Measurements from ENCODE around the gene TRAPPC1.

The TRAPPC1 gene

DNA sequence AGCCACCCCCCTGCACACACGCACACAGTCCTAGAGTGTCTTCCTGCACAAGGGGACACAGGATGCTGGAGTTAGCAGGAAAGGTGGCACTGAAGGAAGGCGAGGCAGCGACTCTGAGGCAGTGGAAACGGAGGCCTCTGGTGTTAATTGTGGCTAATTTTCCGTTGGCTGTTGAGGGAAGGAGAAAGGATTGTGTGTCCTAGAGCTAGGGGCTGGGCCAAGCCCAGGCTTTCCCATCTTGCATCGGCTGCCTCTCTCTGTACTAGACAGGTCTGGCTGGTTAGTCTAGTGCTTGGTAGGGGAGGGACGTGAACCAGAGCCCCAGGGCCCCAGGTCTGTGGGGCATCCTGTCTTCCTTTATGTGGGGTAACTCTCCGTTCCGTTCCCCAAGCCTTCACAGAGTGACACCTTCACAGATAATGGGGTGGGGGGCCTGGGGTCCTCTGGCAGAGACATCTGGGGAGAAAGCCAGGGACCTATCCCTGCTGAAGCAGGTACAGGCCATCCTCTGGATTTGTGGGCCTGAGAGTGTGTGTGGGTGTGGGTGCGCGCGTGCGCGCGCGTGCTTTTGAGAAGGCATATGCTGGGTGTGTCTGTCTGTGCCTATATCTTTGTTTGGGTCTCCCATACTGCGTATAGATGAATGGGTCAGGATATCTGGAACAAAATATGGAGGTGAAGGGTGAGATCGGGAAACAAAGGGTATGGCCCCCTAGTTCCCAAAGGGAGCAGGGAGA lies 43.4 kb downstream of the TRAPPC1 start, which contains the start of gene CHD3:
TSS of gene CHD3 (plus strand) at position 606 of the 737 bp plus-strand sequence. CDS start 212 bp downstream, outside the sequence.
- peak within 1 kb of the TSS; percentile 88 for H3K4me3 ChIP-seq
- peak within 1 kb of the TSS; percentile 95 for H3K27ac ChIP-seq
- TF ChIP-seq EZH2 (IDR thresholded peaks at IDR 0.05) = no peak
- TF ChIP-seq POLR2AphosphoS5 (IDR thresholded peaks at IDR 0.05; ENCODE audit: borderline replicate concordance, low read depth, low read length) = no peak
- no peak for TF ChIP-seq FOXP2 (optimal IDR thresholded peaks at IDR 0.05; ENCODE audit: control extremely low read depth, extremely low read length, insufficient read depth)
- no peaks in the 10 kb centered on the region for H3K9me3 ChIP-seq (ENCODE audit: low read depth, low read length)
- H3K36me3 ChIP-seq (ENCODE audit: insufficient read depth, low read length) = peaks cover 37% of the 10 kb centered on the region
- no peak for DNase-seq (ENCODE audit: low read depth, low spot score)
- peak within 1 kb of the TSS; percentile 84 for H3K9ac ChIP-seq (ENCODE audit: insufficient read length)

DNA sequence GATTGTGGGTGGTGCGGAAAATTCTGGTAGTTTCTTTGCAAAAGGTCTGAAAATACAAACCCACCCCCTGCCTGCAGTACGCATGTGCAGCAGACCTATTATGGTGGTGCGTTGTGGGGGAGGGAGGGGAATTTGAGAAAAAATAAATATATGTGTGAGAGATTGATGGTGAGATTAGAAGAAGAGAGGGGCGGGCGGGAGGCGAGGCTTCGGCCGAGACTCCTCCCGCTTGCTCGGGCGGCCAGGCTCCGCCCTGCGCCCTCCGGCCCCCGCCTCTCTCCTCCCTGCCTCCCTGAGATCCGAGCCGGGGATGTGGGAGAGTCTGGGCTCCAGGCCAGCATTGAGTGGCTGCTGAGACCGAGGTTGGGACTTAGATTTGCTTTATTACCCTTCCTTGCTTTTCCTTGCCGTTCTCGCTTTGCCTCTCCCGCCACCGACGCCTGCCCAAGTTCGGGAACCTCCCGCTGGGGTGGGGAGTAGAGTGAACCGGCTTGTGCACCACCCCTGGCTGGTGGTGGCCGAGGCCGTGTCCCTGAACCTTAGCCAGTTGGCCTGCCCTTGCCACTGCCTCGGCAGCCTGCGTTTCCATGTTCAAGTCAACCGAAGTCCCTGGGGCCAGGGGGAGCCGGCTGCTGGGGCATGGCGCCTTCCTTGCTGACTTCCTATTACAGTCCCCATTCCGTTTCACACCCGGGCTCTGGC lies 44.1 kb downstream of the TRAPPC1 start:
- H3K4me3 ChIP-seq = peak overlapping the region; percentile 90
- peak overlapping the region; percentile 100 for H3K27ac ChIP-seq
- H3K9ac ChIP-seq (ENCODE audit: insufficient read length) = peak overlapping the region; percentile 84
- DNase-seq (ENCODE audit: low read depth, low spot score) = no peak
- H3K9me3 ChIP-seq (ENCODE audit: low read depth, low read length) = no peaks in the 10 kb centered on the region
- TF ChIP-seq POLR2AphosphoS5 (IDR thresholded peaks at IDR 0.05; ENCODE audit: borderline replicate concordance, low read depth, low read length) = peak; percentile 61
- TF ChIP-seq FOXP2 (optimal IDR thresholded peaks at IDR 0.05; ENCODE audit: control extremely low read depth, extremely low read length, insufficient read depth) = no peak
- H3K36me3 ChIP-seq (ENCODE audit: insufficient read depth, low read length) = peaks cover 29% of the 10 kb centered on the region

- H3K4me3 ChIP-seq = peak overlapping the region; percentile 90
- H3K27ac ChIP-seq = peak overlapping the region; percentile 100
- no peak for TF ChIP-seq POLR2AphosphoS5 (IDR thresholded peaks at IDR 0.05; ENCODE audit: borderline replicate concordance, low read depth, low read length)
- TF ChIP-seq EZH2 (IDR thresholded peaks at IDR 0.05) = no peak
- no peak for TF ChIP-seq FOXP2 (optimal IDR thresholded peaks at IDR 0.05; ENCODE audit: control extremely low read depth, extremely low read length, insufficient read depth)
- H3K36me3 ChIP-seq (ENCODE audit: insufficient read depth, low read length) = peaks cover 26% of the 10 kb centered on the region
- H3K9ac ChIP-seq (ENCODE audit: insufficient read length) = peak overlapping the region; percentile 90
- peak; percentile 93 for DNase-seq (ENCODE audit: low read depth, low spot score)
- no peaks in the 10 kb centered on the region for H3K9me3 ChIP-seq (ENCODE audit: low read depth, low read length)
These were observed 44.7 kb downstream of the TRAPPC1 start for GRCh38 chr17:7887038-7887481.

DNA sequence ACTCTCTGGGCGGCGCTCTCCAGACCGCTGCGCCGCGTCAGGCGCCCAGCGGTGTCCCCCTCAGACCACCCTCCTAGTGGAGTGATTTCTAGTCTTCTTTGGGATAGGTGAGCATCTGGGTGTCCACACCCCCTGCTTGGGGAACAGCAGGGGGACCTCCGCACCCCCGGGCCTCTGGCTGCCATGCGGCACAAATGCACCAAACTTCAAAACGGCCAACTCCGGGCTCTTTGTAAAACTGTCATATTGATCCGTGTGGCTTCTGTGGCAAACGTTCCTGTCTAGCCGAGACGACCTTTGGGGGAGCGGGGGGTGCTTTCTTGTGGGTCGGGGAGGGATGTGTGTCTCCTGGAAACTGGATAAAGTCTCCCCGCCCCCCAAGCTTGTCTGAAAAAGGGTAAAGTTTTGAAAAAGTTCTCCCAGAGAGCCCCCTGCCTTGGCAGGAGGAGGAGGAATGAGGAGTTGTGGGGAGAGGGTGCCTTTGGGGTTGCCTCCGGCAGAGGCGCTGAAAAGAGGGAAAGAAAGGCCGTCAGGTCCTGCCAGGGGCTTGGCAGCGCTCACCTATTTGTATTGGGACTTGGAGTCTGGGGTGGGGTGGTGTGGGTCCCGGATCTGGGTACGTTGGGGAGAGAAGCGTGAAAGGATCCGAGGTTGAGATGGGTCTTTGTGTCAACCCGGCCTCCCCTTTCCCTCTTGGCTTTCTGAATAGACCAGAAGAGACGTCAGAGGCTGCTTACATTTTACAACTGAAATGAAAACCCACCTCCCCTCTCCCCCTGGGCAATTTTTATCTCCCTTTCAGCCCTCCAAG lies 45.3 kb downstream of the TRAPPC1 start:
- H3K4me3 ChIP-seq = peak overlapping the region; percentile 90
- H3K9ac ChIP-seq (ENCODE audit: insufficient read length) = peak overlapping the region; percentile 90
- no peaks in the 10 kb centered on the region for H3K9me3 ChIP-seq (ENCODE audit: low read depth, low read length)
- H3K27ac ChIP-seq = peak overlapping the region; percentile 100
- TF ChIP-seq POLR2AphosphoS5 (IDR thresholded peaks at IDR 0.05; ENCODE audit: borderline replicate concordance, low read depth, low read length) = no peak; the same call in 1 of the 2 replicates
- no peak for TF ChIP-seq EZH2 (IDR thresholded peaks at IDR 0.05)
- no peak for TF ChIP-seq FOXP2 (optimal IDR thresholded peaks at IDR 0.05; ENCODE audit: control extremely low read depth, extremely low read length, insufficient read depth)
- peaks cover 20% of the 10 kb centered on the region for H3K36me3 ChIP-seq (ENCODE audit: insufficient read depth, low read length)
- DNase-seq (ENCODE audit: low read depth, low spot score) = no peak

GRCh38 chr17:7885367-7886226 lies 46.1 kb downstream of the TRAPPC1 start:
- Histone ChIP-seq H3K4me3 (peak overlapping the region; percentile 90), H3K9me3 (ENCODE audit: low read depth, low read length) (no peaks in the 10 kb centered on the region), H3K9ac (ENCODE audit: insufficient read length) (peak overlapping the region; percentile 90), H3K36me3 (ENCODE audit: insufficient read depth, low read length) (peaks cover 13% of the 10 kb centered on the region), H3K27ac (peak overlapping the region; percentile 100)
- DNase-seq (ENCODE audit: low read depth, low spot score) = no peak
- TF ChIP-seq FOXP2 (optimal IDR thresholded peaks at IDR 0.05; ENCODE audit: control extremely low read depth, extremely low read length, insufficient read depth) (no peak), EZH2 (IDR thresholded peaks at IDR 0.05) (no peak), POLR2AphosphoS5 (IDR thresholded peaks at IDR 0.05; ENCODE audit: borderline replicate concordance, low read depth, low read length) (no peak; the same call in 1 of the 2 replicates)

GRCh38 chr17:7884581-7885366 lies 47.0 kb downstream of the TRAPPC1 start:
- Histone ChIP-seq H3K27ac (peak overlapping the region; percentile 100), H3K9me3 (ENCODE audit: low read depth, low read length) (no peaks in the 10 kb centered on the region), H3K4me3 (peak overlapping the region; percentile 90), H3K9ac (ENCODE audit: insufficient read length) (peak overlapping the region; percentile 91), H3K36me3 (ENCODE audit: insufficient read depth, low read length) (peaks cover 12% of the 10 kb centered on the region)
- no peak for DNase-seq (ENCODE audit: low read depth, low spot score)
- no peak for TF ChIP-seq POLR2AphosphoS5 (IDR thresholded peaks at IDR 0.05; ENCODE audit: borderline replicate concordance, low read depth, low read length)
- TF ChIP-seq FOXP2 (optimal IDR thresholded peaks at IDR 0.05; ENCODE audit: control extremely low read depth, extremely low read length, insufficient read depth) = no peak
- no peak for TF ChIP-seq EZH2 (IDR thresholded peaks at IDR 0.05)
